ENCODE results near the gene MCCC1. TPM values are rescaled to one million over a fixed set of nuclear protein-coding genes. Genes with fewer than 3 reads are reported as not detected.

Gene MCCC1
- total and polyA plus RNA-seq, 2 of the 4 experiments (the other 2 are of a cell fraction), result 14.2 to 17.9 TPM

DNA sequence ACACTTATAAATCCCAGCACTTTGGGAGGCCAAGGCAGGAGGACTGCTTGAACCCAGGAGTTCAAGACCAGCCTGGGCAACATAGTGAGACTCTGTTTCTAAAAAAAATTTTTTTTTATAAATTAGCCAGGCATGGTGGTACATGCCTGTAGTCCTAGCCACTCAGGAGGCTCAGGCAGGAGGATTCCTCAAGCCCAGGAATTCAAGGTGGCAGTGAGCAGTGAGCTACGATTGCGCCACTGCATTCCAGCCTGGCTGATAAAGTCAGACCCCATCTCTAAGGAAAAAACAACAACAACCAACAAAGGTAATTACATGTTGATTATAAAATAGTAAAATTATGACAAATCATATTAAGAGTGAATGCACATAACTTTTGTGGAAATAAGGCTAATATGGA lies 40.9 kb downstream of the MCCC1 start:
- Histone ChIP-seq H3K79me1 (ENCODE audit: low read depth in 1 of 2, low read length in 2 of 2) (no peaks in the 10 kb centered on the region), H2BK15ac (ENCODE audit: low read depth, low read length) (no peak overlapping the region), H2BK120ac (ENCODE audit: low read depth, low read length) (no peak overlapping the region), H3K9ac (ENCODE audit: low read depth, low read length) (no peak overlapping the region), H2BK20ac (ENCODE audit: low read depth, low read length) (no peak overlapping the region), H3K27ac (ENCODE audit: insufficient read depth, low read length) (no peak overlapping the region), H3K18ac (ENCODE audit: low read depth, low read length) (no peak overlapping the region), H2AFZ (replicated peaks; ENCODE audit: low read length, poor library complexity) (no peak overlapping the region), H3K14ac (replicated peaks; ENCODE audit: low read depth, low read length) (no peak overlapping the region), H4K8ac (ENCODE audit: low read depth in 2 of 2, low read length in 2 of 2) (no peak overlapping the region), H4K5ac (ENCODE audit: low read depth, low read length) (no peak overlapping the region), H3K4ac (ENCODE audit: low read depth, low read length) (no peak overlapping the region), H3K27me3 (ENCODE audit: control insufficient read depth, insufficient read depth, low read length) (no peaks in the 10 kb centered on the region), H2BK5ac (ENCODE audit: low read depth, low read length, poor library complexity, severe bottlenecking) (no peak overlapping the region), H3K4me2 (ENCODE audit: low read depth, low read length) (no peak overlapping the region), H3K4me1 (ENCODE audit: control insufficient read depth, insufficient read depth, low read length) (no peaks in the 10 kb centered on the region; the same call in none of the 2 replicates), H3K4me3 (ENCODE audit: insufficient read depth, low read depth, low read length) (no peak overlapping the region), H3K36me3 (ENCODE audit: control insufficient read depth, insufficient read depth, low read length) (peaks cover 2% of the 10 kb centered on the region), H3K9me1 (ENCODE audit: insufficient read depth, low read length) (no peaks in the 10 kb centered on the region), H2AK9ac (replicated peaks; ENCODE audit: low read depth, low read length, poor library complexity) (no peak overlapping the region), H3K56ac (ENCODE audit: extremely low read depth, insufficient read depth, low read length) (no peak overlapping the region), H4K20me1 (ENCODE audit: insufficient read depth, low read length) (no peaks in the 10 kb centered on the region), H3K23ac (ENCODE audit: low read depth, low read length) (no peak overlapping the region), H4K91ac (ENCODE audit: insufficient read depth, low read depth, low read length) (no peak overlapping the region), H3K9me3 (ENCODE audit: control insufficient read depth, insufficient read depth, low read length) (no peaks in the 10 kb centered on the region), H2AK5ac (ENCODE audit: low read depth, low read length) (no peak overlapping the region)
- BruUV-seq (replicated peaks), result no TSS peak
- dilution Hi-C loops (cut with HindIII; ENCODE audit: low sequenced_read_pairs, unreplicated experiment), result no loop called here
- CTCF ChIA-PET, result no interaction called here
- TF ChIP-seq CHD1 (IDR thresholded peaks at IDR 0.05; ENCODE audit: low read depth, low read length), result no peak
- no peak for TF ChIP-seq MAZ (IDR thresholded peaks at IDR 0.05; ENCODE audit: borderline replicate concordance, low read depth, low read length)
- TF ChIP-seq MAFK (IDR thresholded peaks at IDR 0.05; ENCODE audit: low read depth, low read length), result no peak
- TF ChIP-seq, protein P1, sequence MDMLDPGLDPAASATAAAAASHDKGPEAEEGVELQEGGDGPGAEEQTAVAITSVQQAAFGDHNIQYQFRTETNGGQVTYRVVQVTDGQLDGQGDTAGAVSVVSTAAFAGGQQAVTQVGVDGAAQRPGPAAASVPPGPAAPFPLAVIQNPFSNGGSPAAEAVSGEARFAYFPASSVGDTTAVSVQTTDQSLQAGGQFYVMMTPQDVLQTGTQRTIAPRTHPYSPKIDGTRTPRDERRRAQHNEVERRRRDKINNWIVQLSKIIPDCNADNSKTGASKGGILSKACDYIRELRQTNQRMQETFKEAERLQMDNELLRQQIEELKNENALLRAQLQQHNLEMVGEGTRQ (IDR thresholded peaks at IDR 0.05; ENCODE audit: low read depth, low read length), result no peak
- no peak for TF ChIP-seq NFE2L2 (IDR thresholded peaks at IDR 0.05; ENCODE audit: low read depth, low read length)
- TF ChIP-seq, protein P2, sequence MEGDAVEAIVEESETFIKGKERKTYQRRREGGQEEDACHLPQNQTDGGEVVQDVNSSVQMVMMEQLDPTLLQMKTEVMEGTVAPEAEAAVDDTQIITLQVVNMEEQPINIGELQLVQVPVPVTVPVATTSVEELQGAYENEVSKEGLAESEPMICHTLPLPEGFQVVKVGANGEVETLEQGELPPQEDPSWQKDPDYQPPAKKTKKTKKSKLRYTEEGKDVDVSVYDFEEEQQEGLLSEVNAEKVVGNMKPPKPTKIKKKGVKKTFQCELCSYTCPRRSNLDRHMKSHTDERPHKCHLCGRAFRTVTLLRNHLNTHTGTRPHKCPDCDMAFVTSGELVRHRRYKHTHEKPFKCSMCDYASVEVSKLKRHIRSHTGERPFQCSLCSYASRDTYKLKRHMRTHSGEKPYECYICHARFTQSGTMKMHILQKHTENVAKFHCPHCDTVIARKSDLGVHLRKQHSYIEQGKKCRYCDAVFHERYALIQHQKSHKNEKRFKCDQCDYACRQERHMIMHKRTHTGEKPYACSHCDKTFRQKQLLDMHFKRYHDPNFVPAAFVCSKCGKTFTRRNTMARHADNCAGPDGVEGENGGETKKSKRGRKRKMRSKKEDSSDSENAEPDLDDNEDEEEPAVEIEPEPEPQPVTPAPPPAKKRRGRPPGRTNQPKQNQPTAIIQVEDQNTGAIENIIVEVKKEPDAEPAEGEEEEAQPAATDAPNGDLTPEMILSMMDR (conservative IDR thresholded peaks at IDR 0.05; ENCODE audit: low read depth, low read length), result no peak
- TF ChIP-seq, protein P3, sequence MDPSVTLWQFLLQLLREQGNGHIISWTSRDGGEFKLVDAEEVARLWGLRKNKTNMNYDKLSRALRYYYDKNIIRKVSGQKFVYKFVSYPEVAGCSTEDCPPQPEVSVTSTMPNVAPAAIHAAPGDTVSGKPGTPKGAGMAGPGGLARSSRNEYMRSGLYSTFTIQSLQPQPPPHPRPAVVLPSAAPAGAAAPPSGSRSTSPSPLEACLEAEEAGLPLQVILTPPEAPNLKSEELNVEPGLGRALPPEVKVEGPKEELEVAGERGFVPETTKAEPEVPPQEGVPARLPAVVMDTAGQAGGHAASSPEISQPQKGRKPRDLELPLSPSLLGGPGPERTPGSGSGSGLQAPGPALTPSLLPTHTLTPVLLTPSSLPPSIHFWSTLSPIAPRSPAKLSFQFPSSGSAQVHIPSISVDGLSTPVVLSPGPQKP (IDR thresholded peaks at IDR 0.05; ENCODE audit: borderline replicate concordance, low read depth, low read length), result no peak
- TF ChIP-seq CEBPB (IDR thresholded peaks at IDR 0.05; ENCODE audit: low read depth, low read length), result no peak
- no peak for TF ChIP-seq RFX5 (IDR thresholded peaks at IDR 0.05; ENCODE audit: low read depth, low read length)
- TF ChIP-seq POLR2A (IDR thresholded peaks at IDR 0.05; ENCODE audit: low read depth, low read length), result no peak
- in situ Hi-C loops (cut with MboI; ENCODE audit: low sequenced_read_pairs), result no loop called here
- intact Hi-C loops (cut with micrococcal nuclease), result no loop called here
- WGBS, 2 experiments (ENCODE audit: extremely low coverage in 2 of 2, insufficient read length in 1 of 2), result no CpG with 5 or more reads among the region's 2 CpGs
- POLR2A ChIA-PET (ENCODE audit: unreplicated experiment), result no interaction called here
- ATAC-seq (ENCODE audit: low read depth) (no peak), DNase-seq (no peak)
